Neuronal stem cell (in vitro differentiated cells): Measurements from ENCODE around the gene DMD.

Experiments
- DNase-seq: peaks from one replicate; pipeline ENCODE4 v3.0.0-alpha.2; 2013; ENCODE audit warnings: low spot score
- H2AFZ ChIP-seq: one replicate; pipeline ENCODE4 v1.6.1; 2013; ENCODE audit warnings: mild to moderate bottlenecking, low read length, inconsistent platforms
- H2AK5ac ChIP-seq: 2 replicates; pipeline ENCODE4 v1.6.1; 2013; ENCODE audit warnings: low read depth, mild to moderate bottlenecking, inconsistent platforms, low read length, moderate library complexity, mixed read lengths
- H2BK120ac ChIP-seq: 2 replicates; pipeline ENCODE4 v1.6.1; 2013; ENCODE audit warnings: low read depth, mild to moderate bottlenecking, inconsistent platforms, low read length, moderate library complexity, mixed read lengths
- H2BK12ac ChIP-seq: one replicate; pipeline ENCODE4 v1.6.1; 2013; ENCODE audit warnings: low read length, inconsistent platforms
- H2BK15ac ChIP-seq: 2 replicates; pipeline ENCODE4 v1.6.1; 2013; ENCODE audit warnings: mild to moderate bottlenecking, low read length, inconsistent platforms, mixed read lengths
- H2BK5ac ChIP-seq: one replicate; pipeline ENCODE4 v1.6.1; 2013; ENCODE audit warnings: inconsistent platforms, mild to moderate bottlenecking, low read length, moderate library complexity
- H3K14ac ChIP-seq: one replicate; pipeline ENCODE4 v1.6.1; 2013; ENCODE audit warnings: low read length, inconsistent platforms
- H3K18ac ChIP-seq: 2 replicates; pipeline ENCODE4 v1.6.1; 2013; ENCODE audit warnings: low read length, inconsistent platforms
- H3K23ac ChIP-seq: 2 replicates; pipeline ENCODE4 v1.6.1; 2013; ENCODE audit warnings: low read depth, mild to moderate bottlenecking, mixed read lengths, low read length, inconsistent platforms; ENCODE audit not compliant: poor library complexity
- H3K27ac ChIP-seq: replicated peaks from 3 replicates; pipeline ENCODE4 v1.5.1; 2013; ENCODE audit warnings: low read length, inconsistent platforms
- H3K27me3 ChIP-seq, 3 experiments: 2 replicates each; pipeline ENCODE4 v1.6.1; 2013; ENCODE audit warnings: low read length in 3 of 3, mild to moderate bottlenecking in 2 of 3, inconsistent platforms in 1 of 3, low read depth in 1 of 3, mixed read lengths in 1 of 3, moderate library complexity in 1 of 3; ENCODE audit not compliant: control insufficient read depth in 3 of 3, insufficient read depth in 3 of 3
- H3K36me3 ChIP-seq, 2 donors: replicated peaks in 1 of 2; 2 replicates each; pipeline ENCODE4 v1.6.1; 2013; ENCODE audit warnings: low read length in 2 of 2; ENCODE audit not compliant: control insufficient read depth in 2 of 2, insufficient read depth in 2 of 2
- H3K4ac ChIP-seq: 2 replicates; pipeline ENCODE4 v1.6.1; 2013; ENCODE audit warnings: inconsistent platforms, mild to moderate bottlenecking, low read length, moderate library complexity
- H3K4me1 ChIP-seq, 2 donors: 1 replicate in 1 of 2; 2 replicates in 1 of 2; pipeline ENCODE4 v1.6.1; 2013; ENCODE audit warnings: low read length in 2 of 2, low read depth in 1 of 2; ENCODE audit not compliant: control insufficient read depth in 2 of 2, insufficient read depth in 1 of 2
- H3K4me2 ChIP-seq: one replicate; pipeline ENCODE4 v1.6.1; 2013; ENCODE audit warnings: mild to moderate bottlenecking, low read length, inconsistent platforms; ENCODE audit not compliant: insufficient read depth, poor library complexity, severe bottlenecking
- H3K4me3 ChIP-seq, 2 donors: 2 replicates each; pipeline ENCODE4 v1.5.1; 2013; ENCODE audit warnings: low read length in 2 of 2, mild to moderate bottlenecking in 2 of 2, inconsistent platforms in 1 of 2, moderate library complexity in 1 of 2
- H3K79me1 ChIP-seq: one replicate; pipeline ENCODE4 v1.6.1; 2013; ENCODE audit warnings: low read depth, mild to moderate bottlenecking, inconsistent platforms, low read length, moderate library complexity
- H3K9ac ChIP-seq: one replicate; pipeline ENCODE4 v1.6.1; 2013; ENCODE audit warnings: mild to moderate bottlenecking, low read depth, low read length, inconsistent platforms; ENCODE audit not compliant: poor library complexity
- H3K9me3 ChIP-seq, 2 donors: replicated peaks in 1 of 2; 2 replicates each; pipeline versions ENCODE3 to v1.6.1; 2013; ENCODE audit warnings: low read length in 2 of 2, mild to moderate bottlenecking in 2 of 2, inconsistent platforms in 1 of 2, low read depth in 1 of 2, mixed read lengths in 1 of 2, moderate library complexity in 1 of 2; ENCODE audit not compliant: control insufficient read depth in 2 of 2, insufficient read depth in 1 of 2
- H4K8ac ChIP-seq: one replicate; pipeline ENCODE4 v1.6.1; 2013; ENCODE audit warnings: low read depth, mild to moderate bottlenecking, inconsistent platforms, low read length, moderate library complexity
- H4K91ac ChIP-seq: one replicate; pipeline ENCODE4 v1.6.1; 2013; ENCODE audit warnings: low read length, low read depth, mild to moderate bottlenecking, inconsistent platforms; ENCODE audit not compliant: poor library complexity
- WGBS, 2 donors: extraction: QIAGEN DNeasy Blood & Tissue Kit; methylation state at CpG; one replicate each; pipeline ENCODE4 v1.1.7; 2013; ENCODE audit warnings: missing lambda C conversion rate in 2 of 2, mixed read lengths in 1 of 2; ENCODE audit not compliant: insufficient read length in 2 of 2, insufficient replicate concordance in 1 of 2; ENCODE audit errors: extremely low coverage in 2 of 2; 5-methylcytosine and 5-hydroxymethylcytosine counted together

DMD gene

DNA sequence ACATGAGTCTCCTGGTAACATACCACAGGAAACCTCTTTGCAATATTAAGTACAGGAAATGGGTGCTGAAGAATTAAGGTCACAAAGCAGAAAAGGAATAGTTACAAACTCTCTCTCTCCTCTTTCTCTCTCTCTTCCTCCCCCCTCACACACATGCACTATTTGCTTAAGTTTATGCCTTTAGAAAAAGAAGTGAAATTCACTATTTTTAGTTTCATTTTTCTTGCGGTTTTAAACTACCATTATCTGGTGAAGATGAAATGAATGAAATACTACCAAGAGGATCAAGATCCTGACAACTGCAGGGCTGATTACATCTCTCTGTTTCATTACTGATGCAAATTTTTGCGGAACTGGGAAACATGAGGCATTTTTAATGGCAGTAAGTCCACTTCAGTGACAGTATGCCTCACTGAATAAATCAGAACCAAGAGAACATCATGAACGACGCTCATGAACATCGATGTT is 2075.2 kb downstream of the DMD start:
- Histone ChIP-seq H3K36me3 (peaks cover 2 to 3% of the 10 kb centered on the region in 2 donors), H4K91ac (no peak overlapping the region), H3K4ac (no peak overlapping the region), H3K4me1 (no peaks in the 10 kb centered on the region), H3K4me2 (no peak overlapping the region), H4K8ac (no peak overlapping the region), H2BK12ac (no peak overlapping the region), H2AFZ (no peak overlapping the region), H3K18ac (no peak overlapping the region), H3K23ac (no peak overlapping the region), H2BK120ac (no peak overlapping the region), H2BK5ac (no peak overlapping the region), H2AK5ac (no peak overlapping the region), H3K4me3 (no peak overlapping the region), H3K14ac (no peak overlapping the region), H2BK15ac (no peak overlapping the region), H3K9me3 (peaks cover 0 to 3% of the 10 kb centered on the region in 2 donors), H3K27me3 (no peaks in the 10 kb centered on the region), H3K27ac (no peak overlapping the region), H3K79me1 (no peaks in the 10 kb centered on the region), H3K9ac (no peak overlapping the region)
- no peak for DNase-seq
- WGBS, 2 donors: no CpG with 5 or more reads among the region's 5 CpGs

DNA sequence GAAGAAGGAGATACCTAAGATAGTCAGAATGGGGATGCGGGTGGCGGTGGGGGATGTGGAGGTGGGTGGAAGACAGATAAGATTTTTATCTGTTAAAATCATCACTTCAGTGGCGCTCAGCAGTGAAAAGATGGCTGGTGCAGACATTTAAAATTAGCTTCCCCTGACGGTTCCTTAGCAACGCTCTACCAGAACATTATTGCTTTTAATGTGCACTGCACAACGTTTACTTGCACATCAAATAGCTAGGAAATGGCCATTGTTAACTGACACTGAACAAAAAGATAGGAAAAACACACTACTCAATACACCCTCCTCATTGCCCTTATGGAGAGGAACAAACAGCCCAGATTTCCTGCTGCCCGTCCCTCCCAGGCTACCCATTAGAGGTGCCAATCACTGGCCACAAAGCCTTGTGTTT is 2078.5 kb downstream of the DMD start:
- H2BK120ac ChIP-seq: no peak overlapping the region
- no peak overlapping the region for H3K4ac ChIP-seq
- no peaks in the 10 kb centered on the region for H3K79me1 ChIP-seq
- H2BK15ac ChIP-seq: no peak overlapping the region
- no peak overlapping the region for H3K23ac ChIP-seq
- H3K4me3 ChIP-seq: no peak overlapping the region
- H3K14ac ChIP-seq: no peak overlapping the region
- no peak overlapping the region for H4K8ac ChIP-seq
- no peak overlapping the region for H2AK5ac ChIP-seq
- H3K36me3 ChIP-seq: peaks cover 1 to 2% of the 10 kb centered on the region in 2 donors
- H3K9ac ChIP-seq: no peak overlapping the region
- H3K4me1 ChIP-seq: no peaks in the 10 kb centered on the region
- H3K27ac ChIP-seq: no peak overlapping the region
- H3K27me3 ChIP-seq: no peaks in the 10 kb centered on the region
- no peak overlapping the region for H2BK12ac ChIP-seq
- no peak overlapping the region for H4K91ac ChIP-seq
- no peak overlapping the region for H3K18ac ChIP-seq
- DNase-seq: peak; percentile 3
- no peak overlapping the region for H2BK5ac ChIP-seq
- no CpG with 5 or more reads among the region's 7 CpGs for WGBS, 2 donors
- H3K4me2 ChIP-seq: no peak overlapping the region
- H2AFZ ChIP-seq: no peak overlapping the region
- H3K9me3 ChIP-seq: peaks cover 0 to 4% of the 10 kb centered on the region in 2 donors

DNA sequence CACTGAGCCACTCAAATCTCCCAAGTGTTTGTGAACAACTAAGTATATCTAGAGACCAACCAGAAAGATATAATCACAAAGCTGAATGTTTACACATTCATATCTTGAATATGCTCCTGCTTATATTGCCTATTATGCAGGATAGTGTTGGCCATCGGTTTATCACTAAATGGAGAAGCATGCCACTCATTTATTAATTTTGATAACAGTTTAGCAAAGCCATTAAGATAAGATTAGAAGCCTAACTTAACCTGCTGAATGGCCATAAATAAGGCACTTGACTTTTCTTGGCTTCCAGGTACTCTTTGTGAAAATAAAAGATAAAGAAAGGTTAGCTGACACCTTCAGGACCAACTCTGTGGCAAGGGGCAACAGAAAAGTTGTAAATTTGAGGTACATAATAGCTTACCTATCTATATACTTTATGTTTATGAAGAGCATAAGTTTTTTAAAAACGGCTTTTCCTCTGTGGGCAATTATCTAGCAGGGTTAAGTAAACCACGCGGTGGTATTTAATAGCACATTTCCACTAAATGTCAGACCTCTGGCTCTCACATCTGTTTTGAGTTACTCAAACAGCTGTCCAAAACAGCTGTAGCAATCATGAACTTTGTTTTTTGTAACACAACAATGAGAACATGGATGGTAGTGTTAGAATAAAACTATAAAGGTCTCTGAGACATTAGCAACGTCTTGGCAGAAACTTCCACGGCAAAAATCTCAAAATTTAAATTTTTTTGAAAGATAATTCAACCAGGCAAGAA is 2080.7 kb downstream of the DMD start:
- no peak overlapping the region for H2BK12ac ChIP-seq
- no peak overlapping the region for H3K4ac ChIP-seq
- H3K14ac ChIP-seq: no peak overlapping the region
- H3K18ac ChIP-seq: no peak overlapping the region
- no peak overlapping the region for H2AK5ac ChIP-seq
- no peak overlapping the region for H3K4me2 ChIP-seq
- no peak for DNase-seq
- H3K4me3 ChIP-seq: no peak overlapping the region
- H3K4me1 ChIP-seq: no peaks in the 10 kb centered on the region
- no peaks in the 10 kb centered on the region for H3K27me3 ChIP-seq
- no peak overlapping the region for H2BK15ac ChIP-seq
- H3K27ac ChIP-seq: no peak overlapping the region
- H2BK120ac ChIP-seq: no peak overlapping the region
- H3K36me3 ChIP-seq: peaks cover 0 to 2% of the 10 kb centered on the region in 2 donors
- H3K9ac ChIP-seq: no peak overlapping the region
- H3K79me1 ChIP-seq: no peaks in the 10 kb centered on the region
- H4K91ac ChIP-seq: no peak overlapping the region
- H2AFZ ChIP-seq: no peak overlapping the region
- no peak overlapping the region for H3K23ac ChIP-seq
- H4K8ac ChIP-seq: no peak overlapping the region
- no CpG with 5 or more reads among the region's 6 CpGs for WGBS, 2 donors
- H2BK5ac ChIP-seq: no peak overlapping the region
- peaks cover 0 to 7% of the 10 kb centered on the region in 2 donors for H3K9me3 ChIP-seq

DNA sequence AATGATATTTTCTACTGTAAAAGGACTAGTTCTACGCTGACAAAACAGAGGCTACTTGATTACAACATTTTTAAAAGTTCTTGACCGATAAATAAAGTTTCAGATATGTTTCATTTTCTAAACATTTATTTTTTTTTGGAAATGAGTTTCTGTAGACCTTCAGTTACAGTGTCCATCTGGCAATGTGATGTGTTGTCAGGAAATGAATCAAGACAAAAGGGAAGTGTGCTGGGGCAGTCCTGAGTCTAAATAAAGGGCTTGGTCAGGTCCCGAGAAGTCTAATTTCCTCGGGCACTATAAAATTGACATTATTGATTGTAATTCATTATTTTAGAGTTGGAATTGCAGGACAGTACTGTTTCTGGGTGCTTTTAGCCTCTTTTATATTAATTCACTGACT is 2082.5 kb downstream of the DMD start:
- Histone ChIP-seq H3K18ac (no peak overlapping the region), H3K4ac (no peak overlapping the region)
- no CpG with 5 or more reads among the region's 4 CpGs for WGBS, 2 donors

More for the DNA sequence above, 2082.5 kb downstream of the DMD start:
- Histone ChIP-seq H3K27me3 (no peaks in the 10 kb centered on the region), H3K79me1 (no peaks in the 10 kb centered on the region), H3K4me3 (no peak overlapping the region), H3K14ac (no peak overlapping the region), H2BK15ac (no peak overlapping the region), H3K27ac (no peak overlapping the region), H2BK12ac (no peak overlapping the region), H2AFZ (no peak overlapping the region), H3K9me3 (peaks cover 0 to 7% of the 10 kb centered on the region in 2 donors), H4K91ac (no peak overlapping the region), H4K8ac (no peak overlapping the region), H2BK5ac (no peak overlapping the region), H2AK5ac (no peak overlapping the region), H3K36me3 (peaks cover 0 to under 1% of the 10 kb centered on the region in 2 donors), H3K23ac (no peak overlapping the region), H3K9ac (no peak overlapping the region), H3K4me1 (no peaks in the 10 kb centered on the region), H2BK120ac (no peak overlapping the region), H3K4me2 (no peak overlapping the region)
- DNase-seq: no peak
